ENCODE results near the gene MATN3.

MATN3 gene

DNA sequence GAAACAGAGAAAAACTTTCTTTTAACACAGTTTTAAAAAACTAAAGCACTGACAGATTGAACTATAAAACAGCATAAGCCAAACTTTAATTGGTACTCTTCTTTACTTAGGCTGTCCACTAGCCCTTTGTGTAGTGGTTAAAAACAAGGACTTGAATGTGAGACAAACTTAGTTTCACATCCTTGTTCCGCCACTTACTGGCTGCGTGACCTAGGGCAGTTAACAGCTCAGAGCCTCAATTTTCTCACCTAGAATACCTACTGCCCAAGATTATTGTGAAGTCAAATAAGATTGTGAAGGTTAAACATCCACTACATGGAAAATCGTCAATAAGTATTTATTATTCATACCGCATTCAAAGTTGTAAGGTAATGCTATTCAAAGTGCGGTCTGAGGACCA lies 24.5 kb downstream of the MATN3 start:
- no peak overlapping the region for H3K4me3 ChIP-seq (ENCODE audit: low read length, poor library complexity, severe bottlenecking)
- H3K79me2 ChIP-seq (ENCODE audit: insufficient read depth, low read length): no peaks in the 10 kb centered on the region
- H4K20me1 ChIP-seq (ENCODE audit: insufficient read depth, low read length, poor library complexity, severe bottlenecking): no peaks in the 10 kb centered on the region
- H3K36me3 ChIP-seq (ENCODE audit: insufficient read depth, low read length): no peaks in the 10 kb centered on the region
- no peaks in the 10 kb centered on the region for H3K9me2 ChIP-seq (replicated peaks; ENCODE audit: low read depth, low read length)
- no peaks in the 10 kb centered on the region for H3K4me1 ChIP-seq (ENCODE audit: insufficient read depth, low read length, poor library complexity, severe bottlenecking)
- H3F3A ChIP-seq (ENCODE audit: low read depth): no peaks in the 10 kb centered on the region
- no peak overlapping the region for H2AFZ ChIP-seq (ENCODE audit: low read length)
- no peak overlapping the region for H3K9ac ChIP-seq (ENCODE audit: low read depth, low read length, poor library complexity, severe bottlenecking)
- H3K4me2 ChIP-seq (ENCODE audit: low read depth, low read length, poor library complexity, severe bottlenecking): no peak overlapping the region
- H3K27me3 ChIP-seq (ENCODE audit: insufficient read depth, low read length, poor library complexity, severe bottlenecking): no peaks in the 10 kb centered on the region
- no peak for TF ChIP-seq CTCF (conservative IDR thresholded peaks at IDR 0.05; ENCODE audit: low read length)
- no peak for TF ChIP-seq EZH2phosphoT487 (IDR thresholded peaks at IDR 0.05; ENCODE audit: borderline replicate concordance)
- no peaks in the 10 kb centered on the region for H3K9me3 ChIP-seq (ENCODE audit: insufficient read depth, low read depth, low read length)

GRCh38 chr2:19982268-19982667 lies 30.2 kb downstream of the MATN3 start:
- Histone ChIP-seq H4K20me1 (ENCODE audit: insufficient read depth, low read length, poor library complexity, severe bottlenecking) (no peaks in the 10 kb centered on the region), H3K79me2 (ENCODE audit: insufficient read depth, low read length) (no peaks in the 10 kb centered on the region), H3K4me1 (ENCODE audit: insufficient read depth, low read length, poor library complexity, severe bottlenecking) (peaks cover 20% of the 10 kb centered on the region), H3K36me3 (ENCODE audit: insufficient read depth, low read length) (no peaks in the 10 kb centered on the region), H2AFZ (ENCODE audit: low read length) (no peak overlapping the region), H3F3A (ENCODE audit: low read depth) (no peaks in the 10 kb centered on the region), H3K4me2 (ENCODE audit: low read depth, low read length, poor library complexity, severe bottlenecking) (no peak overlapping the region), H3K27me3 (ENCODE audit: insufficient read depth, low read length, poor library complexity, severe bottlenecking) (no peaks in the 10 kb centered on the region), H3K9me2 (replicated peaks; ENCODE audit: low read depth, low read length) (no peaks in the 10 kb centered on the region), H3K4me3 (ENCODE audit: low read length, poor library complexity, severe bottlenecking) (no peak overlapping the region), H3K9ac (ENCODE audit: low read depth, low read length, poor library complexity, severe bottlenecking) (no peak overlapping the region), H3K9me3 (ENCODE audit: insufficient read depth, low read depth, low read length) (no peaks in the 10 kb centered on the region)
- no peak for TF ChIP-seq EZH2phosphoT487 (IDR thresholded peaks at IDR 0.05; ENCODE audit: borderline replicate concordance)
- no peak for TF ChIP-seq CTCF (conservative IDR thresholded peaks at IDR 0.05; ENCODE audit: low read length)

GRCh38 chr2:19979932-19980331 lies 32.5 kb downstream of the MATN3 start:
- Histone ChIP-seq H3K9ac (ENCODE audit: low read depth, low read length, poor library complexity, severe bottlenecking) (no peak overlapping the region), H2AFZ (ENCODE audit: low read length) (no peak overlapping the region), H3K4me1 (ENCODE audit: insufficient read depth, low read length, poor library complexity, severe bottlenecking) (peaks cover 20% of the 10 kb centered on the region), H3K4me2 (ENCODE audit: low read depth, low read length, poor library complexity, severe bottlenecking) (peak overlapping the region; percentile 22), H3K4me3 (ENCODE audit: low read length, poor library complexity, severe bottlenecking) (no peak overlapping the region), H3K27me3 (ENCODE audit: insufficient read depth, low read length, poor library complexity, severe bottlenecking) (no peaks in the 10 kb centered on the region), H3K9me3 (ENCODE audit: insufficient read depth, low read depth, low read length) (no peaks in the 10 kb centered on the region), H3K36me3 (ENCODE audit: insufficient read depth, low read length) (no peaks in the 10 kb centered on the region), H3K9me2 (replicated peaks; ENCODE audit: low read depth, low read length) (no peaks in the 10 kb centered on the region), H3K79me2 (ENCODE audit: insufficient read depth, low read length) (no peaks in the 10 kb centered on the region), H3F3A (ENCODE audit: low read depth) (no peaks in the 10 kb centered on the region), H4K20me1 (ENCODE audit: insufficient read depth, low read length, poor library complexity, severe bottlenecking) (no peaks in the 10 kb centered on the region)
- TF ChIP-seq CTCF (conservative IDR thresholded peaks at IDR 0.05; ENCODE audit: low read length): no peak
- no peak for TF ChIP-seq EZH2phosphoT487 (IDR thresholded peaks at IDR 0.05; ENCODE audit: borderline replicate concordance)
